Activated CD4-positive, CD25-positive, alpha-beta regulatory T cell treated with anti-CD3 and anti-CD28 coated beads, Interleukin-2, amount 50 U/mL, for 16 hours (primary cell): ENCODE measurements around the gene KCNN2.

ENCODE experiments used
- DNase-seq: peaks from one replicate; pipeline ENCODE4 v3.0.0-alpha.2; 2020; ENCODE audit warnings: low read depth, low spot score

The KCNN2 gene

DNA sequence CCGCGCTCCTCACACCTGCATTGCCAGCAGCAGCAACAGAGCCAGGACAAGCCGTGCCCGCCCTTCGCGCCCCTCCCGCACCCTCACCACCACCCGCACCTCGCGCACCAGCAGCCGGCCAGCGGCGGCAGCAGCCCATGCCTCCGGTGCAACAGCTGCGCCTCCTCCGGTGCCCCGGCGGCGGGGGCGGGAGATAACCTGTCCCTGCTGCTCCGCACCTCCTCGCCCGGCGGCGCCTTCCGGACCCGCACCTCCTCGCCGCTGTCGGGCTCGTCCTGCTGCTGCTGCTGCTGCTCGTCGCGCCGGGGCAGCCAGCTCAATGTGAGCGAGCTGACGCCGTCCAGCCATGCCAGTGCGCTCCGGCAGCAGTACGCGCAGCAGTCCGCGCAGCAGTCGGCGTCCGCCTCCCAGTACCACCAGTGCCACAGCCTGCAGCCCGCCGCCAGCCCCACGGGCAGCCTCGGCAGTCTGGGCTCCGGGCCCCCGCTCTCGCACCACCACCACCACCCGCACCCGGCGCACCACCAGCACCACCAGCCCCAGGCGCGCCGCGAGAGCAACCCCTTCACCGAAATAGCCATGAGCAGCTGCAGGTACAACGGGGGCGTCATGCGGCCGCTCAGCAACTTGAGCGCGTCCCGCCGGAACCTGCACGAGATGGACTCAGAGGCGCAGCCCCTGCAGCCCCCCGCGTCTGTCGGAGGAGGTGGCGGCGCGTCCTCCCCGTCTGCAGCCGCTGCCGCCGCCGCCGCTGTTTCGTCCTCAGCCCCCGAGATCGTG lies 517 bp downstream of the KCNN2 start:
- DNase-seq, result no peak

DNA sequence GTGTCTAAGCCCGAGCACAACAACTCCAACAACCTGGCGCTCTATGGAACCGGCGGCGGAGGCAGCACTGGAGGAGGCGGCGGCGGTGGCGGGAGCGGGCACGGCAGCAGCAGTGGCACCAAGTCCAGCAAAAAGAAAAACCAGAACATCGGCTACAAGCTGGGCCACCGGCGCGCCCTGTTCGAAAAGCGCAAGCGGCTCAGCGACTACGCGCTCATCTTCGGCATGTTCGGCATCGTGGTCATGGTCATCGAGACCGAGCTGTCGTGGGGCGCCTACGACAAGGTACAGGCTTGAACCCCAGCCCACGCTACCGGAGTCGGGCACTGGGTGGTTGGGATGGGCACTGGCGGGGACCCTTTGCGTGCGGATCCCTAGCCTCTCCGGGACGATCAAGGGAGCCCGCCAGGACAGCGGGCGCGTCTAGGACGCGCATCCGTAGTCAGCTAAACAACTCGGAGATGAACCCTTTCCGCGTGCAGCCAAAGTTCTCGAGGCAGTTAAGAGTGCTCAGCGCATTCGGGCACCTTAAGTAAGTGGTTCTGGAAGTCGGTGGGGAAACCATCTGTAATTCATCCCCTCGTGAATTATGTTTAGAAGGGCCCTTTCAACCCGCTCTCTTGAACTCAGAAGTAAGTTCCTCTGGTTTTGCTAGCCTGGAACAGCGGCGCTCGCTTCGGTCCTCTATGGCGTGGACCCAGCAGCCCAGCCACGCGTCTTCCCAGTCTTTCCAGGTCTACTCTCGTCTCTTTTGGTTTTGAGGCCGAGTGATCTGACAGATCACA lies 1.3 kb downstream of the KCNN2 start:
- no peak for DNase-seq

DNA sequence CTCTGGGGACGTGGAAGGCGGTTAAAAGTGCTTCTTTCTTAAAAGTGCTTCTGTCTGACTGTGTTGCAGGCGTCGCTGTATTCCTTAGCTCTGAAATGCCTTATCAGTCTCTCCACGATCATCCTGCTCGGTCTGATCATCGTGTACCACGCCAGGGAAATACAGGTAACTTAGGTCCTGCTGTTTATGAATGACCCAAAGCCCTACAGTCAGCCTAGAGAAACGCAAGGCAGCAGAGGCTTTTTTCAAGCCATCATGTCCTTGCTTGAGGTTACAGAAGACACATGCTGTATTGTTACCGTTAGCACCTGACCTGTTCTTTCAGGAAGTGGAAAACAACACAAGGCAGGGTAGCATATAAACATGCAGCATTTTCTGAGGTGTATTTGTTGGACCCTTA lies 2.0 kb downstream of the KCNN2 start:
- no peak for DNase-seq

DNA sequence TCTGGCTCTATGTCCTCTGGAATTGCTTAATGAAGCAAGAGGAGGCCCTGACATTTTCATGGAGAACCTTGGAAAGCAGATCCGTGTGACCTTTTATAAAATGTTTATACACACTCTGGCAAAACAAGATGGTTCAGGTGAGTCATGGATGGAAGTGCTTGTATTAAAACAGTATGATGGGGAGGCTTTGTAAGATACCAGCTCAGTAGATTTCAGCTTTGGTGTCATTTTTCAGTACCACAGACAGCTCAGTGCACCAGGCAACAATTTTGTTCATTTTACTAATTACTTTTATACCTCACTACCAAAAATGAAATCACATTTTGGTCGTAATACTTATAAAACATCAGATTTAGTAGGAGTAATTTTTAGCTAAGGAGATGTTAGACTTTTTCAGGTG lies 5.2 kb downstream of the KCNN2 start:
- DNase-seq, result no peak

DNA sequence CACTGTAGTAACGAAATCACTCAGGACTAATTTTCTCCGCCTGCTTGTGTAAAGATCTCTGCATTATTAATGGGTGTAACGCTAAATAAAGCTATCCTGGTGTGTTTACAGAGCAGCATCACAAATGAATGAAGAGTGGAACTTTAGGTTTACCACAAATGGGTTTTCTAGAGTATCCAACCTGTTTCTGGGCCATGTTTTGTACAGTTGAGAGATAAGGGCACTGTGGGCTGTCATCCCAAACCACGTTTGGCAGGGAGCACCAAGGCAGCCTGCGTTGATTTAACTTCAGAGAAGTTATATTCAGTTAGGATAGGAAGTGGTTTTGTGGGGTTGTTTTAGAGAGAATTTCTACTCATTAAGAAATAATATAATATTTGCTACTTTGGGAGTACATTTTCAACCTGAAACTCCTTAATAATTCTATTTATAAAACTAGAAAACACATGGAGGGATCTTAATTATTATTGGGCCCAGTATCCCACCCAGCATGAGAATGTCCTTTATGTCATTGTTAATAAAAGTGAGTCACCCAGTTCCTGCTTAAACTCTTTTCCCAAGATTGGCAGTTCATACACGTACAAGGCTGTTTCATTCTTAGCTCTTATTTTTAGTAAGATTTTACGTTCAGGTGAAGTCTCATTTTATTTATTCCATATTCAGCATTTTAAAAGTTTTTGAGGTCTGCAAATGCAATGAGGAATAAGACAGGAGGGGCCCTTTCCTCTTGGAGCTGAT lies 8.0 kb downstream of the KCNN2 start:
- DNase-seq, result no peak

DNA sequence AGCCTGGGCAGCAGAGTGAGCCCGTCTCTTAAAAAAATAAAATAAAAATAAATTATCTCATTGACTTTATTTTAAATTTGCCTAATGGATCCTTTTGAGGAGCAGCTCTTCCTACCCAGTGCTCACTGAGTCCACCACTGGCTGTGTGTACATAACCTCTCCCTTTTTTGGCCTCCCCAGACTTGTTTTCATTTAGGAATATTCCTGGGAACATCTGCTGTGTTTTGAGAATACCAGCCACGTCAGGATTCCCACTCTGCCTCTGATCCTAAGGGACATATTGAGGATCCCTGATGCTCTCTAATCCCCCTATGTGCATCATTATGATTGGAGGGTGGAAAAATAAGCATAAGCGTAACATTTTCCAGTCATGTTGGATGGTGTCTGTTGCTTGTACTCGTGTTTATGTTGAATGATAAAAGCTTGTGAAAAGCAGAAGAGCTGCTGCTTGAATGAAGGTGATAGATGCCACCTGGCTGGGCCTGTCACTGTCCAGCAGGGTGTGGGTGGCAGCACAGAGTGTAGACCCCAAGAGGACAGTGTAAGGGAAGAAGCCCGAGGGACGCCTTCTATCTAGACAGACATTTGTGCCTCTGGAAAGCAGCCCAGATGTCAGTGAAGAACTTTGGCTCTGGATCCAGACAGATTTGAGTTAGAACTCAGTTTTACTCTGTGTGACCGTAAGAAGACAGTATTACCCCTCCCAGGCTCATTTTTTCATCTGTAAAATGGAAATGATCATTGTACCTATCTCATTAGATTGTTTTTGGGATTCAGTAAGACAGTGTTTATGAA lies 15.4 kb downstream of the KCNN2 start:
- no peak for DNase-seq

DNA sequence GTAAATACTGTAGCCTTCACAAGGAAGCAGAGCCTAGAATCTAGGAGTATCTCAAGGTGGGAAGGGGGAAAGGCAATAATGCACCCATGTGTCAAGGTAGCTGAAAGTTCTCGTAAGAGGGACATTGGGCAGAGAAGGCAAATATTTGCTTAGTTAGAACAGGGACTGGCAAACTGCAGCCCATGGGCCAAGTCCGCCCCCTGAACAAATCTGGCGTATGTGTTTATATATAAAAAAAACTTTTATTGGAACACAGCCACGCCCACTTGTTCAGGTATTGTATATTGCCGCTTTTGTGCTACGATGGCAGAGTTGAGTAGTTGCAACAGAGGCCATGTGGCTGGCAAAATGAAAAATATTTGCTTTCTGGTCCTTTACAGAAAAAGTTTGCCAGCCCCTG lies 16.1 kb downstream of the KCNN2 start:
- DNase-seq, result no peak

DNA sequence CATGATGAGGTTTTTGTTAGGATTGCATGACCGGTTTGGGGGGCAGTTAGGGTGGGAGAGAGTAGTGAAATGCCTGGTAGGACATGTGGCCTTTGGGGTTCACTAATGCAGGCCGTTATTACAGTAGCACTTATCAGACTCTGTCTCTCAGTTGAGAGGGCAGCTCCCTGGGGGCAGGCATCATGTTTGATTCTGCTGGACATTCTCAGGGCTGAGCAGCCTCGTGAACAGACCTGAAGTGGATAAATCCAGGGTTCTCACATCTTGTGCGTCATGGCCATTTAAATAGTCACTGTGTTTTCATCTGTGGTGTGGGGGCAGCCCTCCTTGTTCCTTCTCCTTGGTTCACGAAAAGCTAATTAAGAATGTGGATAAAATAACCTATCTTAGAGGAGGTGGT lies 18.9 kb downstream of the KCNN2 start:
- DNase-seq, result no peak

DNA sequence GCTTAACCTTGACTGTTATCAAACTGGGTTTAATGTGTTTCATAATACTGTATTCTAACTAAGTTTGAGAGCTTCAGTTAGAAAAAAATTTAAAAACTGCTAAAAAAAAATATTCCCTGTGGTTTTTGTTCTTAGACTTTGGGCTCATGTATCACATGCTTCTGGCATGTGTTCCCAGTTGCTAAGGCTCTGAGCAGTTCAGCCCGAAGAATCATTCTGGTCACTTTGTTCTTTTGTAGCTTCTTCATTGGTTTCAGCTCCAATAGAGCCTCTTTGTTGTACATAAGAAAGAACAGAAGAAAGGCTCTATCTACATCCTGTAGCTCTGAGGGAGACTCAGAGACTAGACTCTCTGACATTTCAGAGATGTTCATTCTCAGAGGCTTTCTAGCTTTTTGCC lies 25.6 kb downstream of the KCNN2 start:
- DNase-seq, result no peak

DNA sequence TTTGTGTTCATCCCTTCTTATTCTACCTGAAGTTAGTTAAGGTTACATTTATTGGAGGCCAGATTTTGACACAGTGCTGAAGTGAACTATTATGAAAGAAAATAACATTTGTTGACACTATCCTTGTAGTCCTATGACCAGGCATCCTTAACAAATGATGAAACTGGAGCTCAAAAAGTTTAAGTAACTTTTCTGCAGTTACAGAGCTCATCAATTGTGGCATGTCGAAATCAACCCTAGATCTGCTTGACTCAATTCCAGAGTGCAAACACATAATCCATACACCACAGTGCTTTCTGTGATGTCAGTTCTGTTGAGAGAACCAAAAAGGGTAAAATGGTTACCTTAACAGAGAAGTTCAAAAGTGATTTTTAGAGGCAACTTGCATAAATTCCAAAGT lies 28.6 kb downstream of the KCNN2 start:
- no peak for DNase-seq

DNA sequence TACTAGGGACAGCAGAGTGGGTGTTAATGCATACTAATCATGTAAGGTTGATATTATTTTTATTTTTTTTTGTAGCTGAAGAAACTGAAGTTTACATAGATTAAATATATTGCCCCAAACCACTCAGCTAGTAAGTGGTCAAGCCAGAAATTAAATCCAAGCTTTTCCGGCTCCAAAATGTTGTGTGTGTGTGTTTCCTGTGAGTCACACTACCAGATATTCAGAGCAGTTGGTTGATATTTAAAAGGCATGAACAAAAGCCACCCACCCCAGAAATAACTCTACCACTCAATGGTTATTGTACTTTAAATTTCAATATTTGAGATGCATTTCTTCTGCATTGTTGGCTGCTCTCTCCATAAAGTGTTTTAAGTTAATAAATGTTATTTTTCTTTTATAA lies 29.5 kb downstream of the KCNN2 start:
- DNase-seq, result no peak

DNA sequence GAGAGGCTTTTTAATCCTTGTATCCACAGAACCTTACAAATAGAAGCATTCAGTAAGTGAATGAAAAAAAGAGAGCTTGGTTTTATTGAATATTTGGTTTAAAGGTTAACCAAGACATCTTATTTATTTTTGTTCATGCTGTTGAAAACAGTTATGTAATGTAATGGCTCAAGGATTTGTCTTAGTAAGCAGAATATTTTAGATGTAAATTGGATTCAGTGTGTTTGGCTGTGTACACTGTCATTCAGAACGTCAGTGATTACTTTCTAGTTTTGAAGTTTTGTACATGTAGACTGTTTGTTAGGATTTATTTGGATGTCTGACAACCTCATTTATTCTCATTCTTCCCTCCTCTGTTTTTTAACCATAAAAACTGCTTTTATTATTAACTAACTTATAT lies 31.3 kb downstream of the KCNN2 start:
- no peak for DNase-seq

DNA sequence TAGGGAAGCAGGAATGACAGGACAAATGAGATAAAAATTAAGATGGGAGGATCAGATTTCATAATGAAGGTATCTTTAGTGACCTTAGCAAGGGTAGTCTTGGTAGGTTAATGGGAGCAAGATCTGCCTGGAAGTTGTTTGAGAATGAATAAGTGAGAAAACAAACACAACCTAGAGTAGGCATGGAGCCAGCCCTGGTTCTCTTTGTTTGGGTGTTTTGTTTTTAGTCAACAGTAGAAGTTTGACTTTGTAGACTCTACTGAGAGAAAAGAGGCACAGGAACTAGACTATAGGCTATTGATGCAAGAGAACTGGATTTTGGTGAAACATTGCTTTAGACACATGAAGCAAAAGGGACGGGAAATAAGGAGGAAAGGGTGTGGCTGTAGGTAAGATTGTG lies 40.3 kb downstream of the KCNN2 start:
- no peak for DNase-seq

DNA sequence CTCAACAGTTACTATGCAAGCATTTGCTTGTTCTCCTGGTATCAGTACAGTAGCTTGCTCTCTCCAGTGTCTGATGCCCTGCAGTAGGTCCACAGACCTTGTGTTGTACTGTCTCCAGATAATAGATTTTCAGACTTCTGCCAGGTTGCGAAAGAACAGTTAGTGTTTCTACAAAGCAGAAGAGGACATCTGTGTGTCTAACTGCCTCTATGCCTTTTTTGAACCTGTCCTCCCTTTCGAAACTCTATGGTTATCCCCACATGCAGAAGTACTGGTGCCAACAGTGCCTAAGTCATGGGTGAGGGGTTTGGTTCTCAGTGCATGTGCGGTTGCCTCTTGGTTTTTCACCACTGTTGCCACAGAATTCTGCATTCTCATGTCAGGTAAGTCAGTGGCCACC lies 45.9 kb downstream of the KCNN2 start:
- DNase-seq, result no peak

DNA sequence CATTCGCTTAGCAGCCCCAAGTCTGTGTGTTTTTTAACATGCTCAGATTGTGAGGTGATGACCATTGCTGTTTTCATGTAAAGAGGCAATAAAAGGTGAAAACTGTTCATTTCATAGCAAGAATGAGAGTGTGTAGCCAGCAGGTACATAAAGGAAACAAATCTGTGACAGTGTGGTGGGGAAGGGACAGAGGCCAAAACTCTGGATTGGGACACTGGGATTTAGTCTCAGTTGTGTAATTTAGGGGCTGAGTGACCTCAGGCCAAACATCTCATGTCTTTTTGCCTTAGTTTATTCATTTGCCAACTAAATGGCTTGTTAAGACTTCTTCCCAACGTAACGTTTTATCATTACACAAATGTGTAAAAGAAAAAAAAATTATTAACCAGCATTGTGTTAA lies 47.0 kb downstream of the KCNN2 start:
- no peak for DNase-seq

DNA sequence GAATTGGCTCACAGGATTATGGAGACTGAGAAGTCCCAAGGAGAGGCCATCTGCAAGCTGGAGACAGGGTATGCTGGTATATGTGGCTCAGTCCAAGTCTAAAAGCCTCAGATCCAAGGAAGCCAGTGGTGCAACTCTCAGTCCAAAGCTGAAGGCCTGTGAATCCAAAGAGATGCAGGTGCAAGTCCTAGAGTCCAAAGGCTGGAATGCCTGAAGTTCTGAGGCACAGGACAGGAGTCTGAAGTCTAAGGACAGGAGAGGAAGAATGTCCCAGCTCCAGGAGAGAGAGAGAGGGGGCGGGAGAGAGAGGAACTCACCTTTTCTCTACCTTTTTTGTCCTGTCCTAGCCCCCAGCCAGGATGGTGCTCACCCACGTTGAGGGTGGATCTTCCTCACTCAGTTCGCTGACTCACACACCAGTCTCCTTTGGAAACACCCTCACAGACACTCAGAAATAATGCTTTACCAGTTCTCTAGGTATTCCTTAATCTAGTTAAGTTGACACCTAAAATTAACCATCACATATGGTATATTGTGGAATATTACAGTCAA lies 49.6 kb downstream of the KCNN2 start:
- DNase-seq, result no peak

DNA sequence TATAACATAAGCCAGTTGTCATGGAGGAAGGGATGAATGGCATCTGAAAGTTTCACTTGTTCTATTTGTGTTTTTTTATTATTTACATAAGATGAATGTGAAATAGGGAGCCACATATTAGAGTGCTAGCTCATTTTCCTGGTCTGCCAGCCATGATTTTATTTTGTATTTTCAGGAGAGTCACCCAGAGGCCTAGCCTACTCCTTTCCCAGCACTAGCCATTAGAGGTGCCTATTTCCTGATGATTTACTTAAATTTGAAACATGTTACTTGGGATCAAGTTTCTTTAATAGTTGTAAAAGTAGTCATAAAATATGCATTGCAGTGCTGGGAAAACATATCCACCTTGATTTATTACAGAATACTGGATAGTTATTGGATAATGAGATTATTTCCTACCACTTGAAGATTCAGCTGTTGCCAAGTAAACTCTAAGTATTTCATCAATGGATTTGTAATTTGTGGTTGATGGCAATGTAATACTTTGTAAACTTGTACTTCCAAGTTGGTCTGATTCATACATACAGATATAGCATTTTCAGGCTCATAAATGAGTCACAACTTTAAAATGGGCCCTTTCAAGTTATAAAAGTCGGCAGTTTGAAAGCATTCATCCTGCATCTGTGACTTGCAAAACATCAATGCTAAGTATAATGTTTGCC lies 50.8 kb downstream of the KCNN2 start:
- DNase-seq, result no peak

DNA sequence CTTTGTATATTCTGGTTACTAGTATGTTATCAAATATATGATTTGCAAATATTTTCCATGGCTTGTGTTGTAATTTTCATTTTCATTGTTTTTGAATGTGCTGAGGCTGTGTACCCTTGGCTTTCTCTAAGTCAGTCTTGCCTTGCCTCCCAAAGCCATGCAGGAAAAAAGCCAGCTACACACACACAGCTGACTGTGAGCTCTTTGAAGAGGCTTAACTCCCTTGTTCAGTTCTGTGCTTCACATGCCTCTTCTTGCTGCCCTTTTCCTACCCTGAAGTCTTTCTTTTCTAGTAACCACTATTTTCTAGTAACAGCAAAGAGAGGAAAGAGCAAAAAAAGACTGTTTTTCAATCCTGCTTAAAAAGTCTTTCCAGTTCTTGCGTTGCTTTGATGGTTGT lies 53.9 kb downstream of the KCNN2 start:
- no peak for DNase-seq

DNA sequence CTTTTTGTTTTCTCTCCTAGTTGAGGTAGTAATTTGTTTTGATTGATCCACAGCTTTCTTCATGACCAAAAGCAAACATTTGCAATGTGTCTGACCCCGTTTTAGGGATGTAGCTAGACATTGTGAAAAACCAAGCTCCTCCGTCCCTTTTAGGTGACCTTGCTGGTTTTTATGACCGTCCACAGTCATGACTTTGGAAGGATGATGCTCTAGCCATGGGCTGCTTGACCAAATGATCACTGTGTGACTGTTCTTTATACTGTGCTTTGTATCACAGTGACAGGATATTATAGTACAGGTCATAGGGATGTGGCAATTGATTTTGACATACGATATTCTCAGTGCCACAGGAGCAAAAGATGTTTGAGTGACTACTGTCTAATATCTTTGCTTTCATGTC lies 54.4 kb downstream of the KCNN2 start:
- no peak for DNase-seq

DNA sequence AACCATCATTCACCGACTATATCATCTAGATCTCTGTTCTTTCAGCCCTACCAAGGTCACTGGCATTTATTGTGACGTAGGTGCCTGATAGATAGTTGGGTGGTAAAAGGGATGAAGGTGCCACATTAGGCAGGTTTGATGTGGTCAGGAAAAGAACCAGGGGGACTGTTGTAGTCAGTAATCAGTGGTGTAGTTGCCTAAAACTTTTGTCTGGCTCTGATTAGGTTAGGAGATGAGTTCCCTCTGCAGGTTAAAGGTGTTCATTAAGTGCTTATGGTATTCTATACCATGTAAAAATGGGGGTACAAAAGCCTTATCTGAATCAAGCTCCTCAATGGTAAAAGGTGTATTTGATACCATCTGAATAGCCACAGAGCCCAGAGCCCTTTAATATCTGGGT lies 55.6 kb downstream of the KCNN2 start:
- DNase-seq, result no peak
